Measurements from ENCODE around the gene OLFML2B.

OLFML2B gene

DNA sequence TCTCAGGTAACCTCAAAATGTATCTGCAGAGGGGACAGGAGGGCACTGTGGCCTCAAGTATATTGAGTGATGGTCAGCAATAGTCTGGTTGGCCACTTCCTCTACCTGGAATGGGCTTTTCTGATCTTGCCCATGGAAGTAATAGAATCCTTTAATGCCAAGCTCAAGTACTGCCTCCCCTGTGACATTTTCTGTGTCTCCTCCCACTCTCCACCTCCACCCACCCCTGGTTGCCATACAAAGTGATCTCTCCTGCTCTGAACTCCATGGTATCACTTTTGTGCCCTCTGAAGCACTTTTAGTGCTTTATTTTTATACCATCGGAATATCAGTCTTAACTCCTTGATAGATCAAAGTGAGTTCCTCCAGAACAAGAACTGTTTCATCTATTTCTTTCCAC lies 36.6 kb upstream of the OLFML2B start:
- Histone ChIP-seq H3K4me3 (ENCODE audit: low read length, poor library complexity, severe bottlenecking) (no peak overlapping the region), H3K4me1 (ENCODE audit: insufficient read depth, low read length, poor library complexity, severe bottlenecking) (no peaks in the 10 kb centered on the region), H3K36me3 (ENCODE audit: insufficient read depth, low read length) (no peaks in the 10 kb centered on the region), H3K79me2 (ENCODE audit: insufficient read depth, low read length) (no peaks in the 10 kb centered on the region), H3K9me3 (ENCODE audit: insufficient read depth, low read depth, low read length) (no peaks in the 10 kb centered on the region), H4K20me1 (ENCODE audit: insufficient read depth, low read length, poor library complexity, severe bottlenecking) (no peaks in the 10 kb centered on the region), H2AFZ (ENCODE audit: low read length) (no peak overlapping the region), H3K27me3 (ENCODE audit: insufficient read depth, low read length, poor library complexity, severe bottlenecking) (no peaks in the 10 kb centered on the region), H3K9me2 (replicated peaks; ENCODE audit: low read depth, low read length) (no peaks in the 10 kb centered on the region), H3K9ac (ENCODE audit: low read depth, low read length, poor library complexity, severe bottlenecking) (no peak overlapping the region), H3K4me2 (ENCODE audit: low read depth, low read length, poor library complexity, severe bottlenecking) (no peak overlapping the region), H3F3A (ENCODE audit: low read depth) (no peaks in the 10 kb centered on the region)
- TF ChIP-seq, protein P1, sequence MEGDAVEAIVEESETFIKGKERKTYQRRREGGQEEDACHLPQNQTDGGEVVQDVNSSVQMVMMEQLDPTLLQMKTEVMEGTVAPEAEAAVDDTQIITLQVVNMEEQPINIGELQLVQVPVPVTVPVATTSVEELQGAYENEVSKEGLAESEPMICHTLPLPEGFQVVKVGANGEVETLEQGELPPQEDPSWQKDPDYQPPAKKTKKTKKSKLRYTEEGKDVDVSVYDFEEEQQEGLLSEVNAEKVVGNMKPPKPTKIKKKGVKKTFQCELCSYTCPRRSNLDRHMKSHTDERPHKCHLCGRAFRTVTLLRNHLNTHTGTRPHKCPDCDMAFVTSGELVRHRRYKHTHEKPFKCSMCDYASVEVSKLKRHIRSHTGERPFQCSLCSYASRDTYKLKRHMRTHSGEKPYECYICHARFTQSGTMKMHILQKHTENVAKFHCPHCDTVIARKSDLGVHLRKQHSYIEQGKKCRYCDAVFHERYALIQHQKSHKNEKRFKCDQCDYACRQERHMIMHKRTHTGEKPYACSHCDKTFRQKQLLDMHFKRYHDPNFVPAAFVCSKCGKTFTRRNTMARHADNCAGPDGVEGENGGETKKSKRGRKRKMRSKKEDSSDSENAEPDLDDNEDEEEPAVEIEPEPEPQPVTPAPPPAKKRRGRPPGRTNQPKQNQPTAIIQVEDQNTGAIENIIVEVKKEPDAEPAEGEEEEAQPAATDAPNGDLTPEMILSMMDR (conservative IDR thresholded peaks at IDR 0.05; ENCODE audit: low read length), result no peak
- no peak for TF ChIP-seq EZH2phosphoT487 (IDR thresholded peaks at IDR 0.05; ENCODE audit: borderline replicate concordance)

DNA sequence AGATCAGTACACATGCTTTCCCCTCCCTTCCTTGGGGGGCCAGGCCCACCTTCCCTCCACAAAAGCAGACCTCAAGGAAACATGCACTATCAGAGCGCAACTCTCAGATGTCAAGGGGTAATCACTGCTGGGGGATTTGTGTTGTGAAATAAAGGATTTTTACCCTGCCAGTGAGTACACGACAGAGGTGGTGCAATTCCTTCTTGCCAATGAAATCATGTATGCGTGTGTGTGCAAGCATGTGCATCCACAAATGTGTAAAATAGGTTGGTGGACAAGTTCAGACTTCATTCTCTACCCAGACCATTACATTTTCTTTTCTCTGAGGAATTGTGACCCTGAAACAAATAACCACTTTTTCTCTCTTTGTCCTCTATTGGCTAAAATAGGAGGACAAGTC lies 36.1 kb upstream of the OLFML2B start:
- H3K9me3 ChIP-seq (ENCODE audit: insufficient read depth, low read depth, low read length), result no peaks in the 10 kb centered on the region
- H3K9me2 ChIP-seq (replicated peaks; ENCODE audit: low read depth, low read length), result no peaks in the 10 kb centered on the region
- H4K20me1 ChIP-seq (ENCODE audit: insufficient read depth, low read length, poor library complexity, severe bottlenecking), result no peaks in the 10 kb centered on the region
- H3K27me3 ChIP-seq (ENCODE audit: insufficient read depth, low read length, poor library complexity, severe bottlenecking), result no peaks in the 10 kb centered on the region
- H3K36me3 ChIP-seq (ENCODE audit: insufficient read depth, low read length), result no peaks in the 10 kb centered on the region
- no peak overlapping the region for H2AFZ ChIP-seq (ENCODE audit: low read length)
- no peaks in the 10 kb centered on the region for H3F3A ChIP-seq (ENCODE audit: low read depth)
- no peaks in the 10 kb centered on the region for H3K4me1 ChIP-seq (ENCODE audit: insufficient read depth, low read length, poor library complexity, severe bottlenecking)
- no peak overlapping the region for H3K4me2 ChIP-seq (ENCODE audit: low read depth, low read length, poor library complexity, severe bottlenecking)
- H3K4me3 ChIP-seq (ENCODE audit: low read length, poor library complexity, severe bottlenecking), result no peak overlapping the region
- no peak for TF ChIP-seq EZH2phosphoT487 (IDR thresholded peaks at IDR 0.05; ENCODE audit: borderline replicate concordance)
- TF ChIP-seq, protein P1 (conservative IDR thresholded peaks at IDR 0.05; ENCODE audit: low read length), result no peak
- no peak overlapping the region for H3K9ac ChIP-seq (ENCODE audit: low read depth, low read length, poor library complexity, severe bottlenecking)
- no peaks in the 10 kb centered on the region for H3K79me2 ChIP-seq (ENCODE audit: insufficient read depth, low read length)

DNA sequence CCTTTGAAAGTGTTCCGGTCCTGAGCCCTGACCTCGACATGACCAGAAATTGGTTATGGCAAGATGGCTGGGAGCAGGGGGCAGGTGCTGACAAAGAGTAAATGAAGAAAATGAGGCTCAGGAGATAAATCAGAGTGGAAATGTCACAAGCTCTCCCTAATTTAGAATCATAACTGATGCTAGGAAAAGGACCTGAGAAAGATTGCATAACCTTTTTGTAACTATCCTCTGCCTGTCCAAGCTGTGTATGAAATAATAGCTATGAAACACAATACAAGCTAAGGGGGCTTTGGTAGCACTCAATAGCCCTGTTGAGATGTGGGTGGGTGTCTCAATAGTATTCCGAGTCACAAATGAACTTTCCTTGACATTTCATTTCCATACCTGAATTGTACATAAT lies 32.9 kb upstream of the OLFML2B start:
- no peaks in the 10 kb centered on the region for H3K9me3 ChIP-seq (ENCODE audit: insufficient read depth, low read depth, low read length)
- no peaks in the 10 kb centered on the region for H3K9me2 ChIP-seq (replicated peaks; ENCODE audit: low read depth, low read length)
- H3K27me3 ChIP-seq (ENCODE audit: insufficient read depth, low read length, poor library complexity, severe bottlenecking), result no peaks in the 10 kb centered on the region
- H3K79me2 ChIP-seq (ENCODE audit: insufficient read depth, low read length), result no peaks in the 10 kb centered on the region
- no peaks in the 10 kb centered on the region for H4K20me1 ChIP-seq (ENCODE audit: insufficient read depth, low read length, poor library complexity, severe bottlenecking)
- H3K36me3 ChIP-seq (ENCODE audit: insufficient read depth, low read length), result no peaks in the 10 kb centered on the region
- no peak for TF ChIP-seq EZH2phosphoT487 (IDR thresholded peaks at IDR 0.05; ENCODE audit: borderline replicate concordance)
- TF ChIP-seq, protein P1 (conservative IDR thresholded peaks at IDR 0.05; ENCODE audit: low read length), result no peak
- peaks cover 4% of the 10 kb centered on the region for H3K4me1 ChIP-seq (ENCODE audit: insufficient read depth, low read length, poor library complexity, severe bottlenecking)
- no peak overlapping the region for H3K4me2 ChIP-seq (ENCODE audit: low read depth, low read length, poor library complexity, severe bottlenecking)
- H3F3A ChIP-seq (ENCODE audit: low read depth), result 0 out of 2 replicates have a peak, but pooled peaks cover 3% of the 10 kb centered on the region
- H3K4me3 ChIP-seq (ENCODE audit: low read length, poor library complexity, severe bottlenecking), result no peak overlapping the region
- H2AFZ ChIP-seq (ENCODE audit: low read length), result peak overlapping the region; percentile 47; the same call in 1 of the 2 replicates
- no peak overlapping the region for H3K9ac ChIP-seq (ENCODE audit: low read depth, low read length, poor library complexity, severe bottlenecking)

Data from Loucy (cell line).